ENCODE results near the gene NPHS1.
A peak's percentile ranks its signal among the peaks of the same experiment; 100 is the strongest.
"Not testable (repeated sequence)": the region's sequence is repeated elsewhere in the genome, so short reads cannot be mapped to it uniquely, and the experiment has no call there.

NPHS1 gene

GRCh38 chr19:35812220-35813042 is 39.9 kb downstream of the NPHS1 start, which contains the start of gene PRODH2:
Gene PRODH2, minus strand, starts transcription at chr19:35812845. Its CDS starts 40 bp downstream, at chr19:35812805.
- no peak for DNase-seq

- DNase-seq = no peak
Measured at GRCh38 chr19:35811317-35812219, 40.7 kb downstream of the NPHS1 start.

GRCh38 chr19:35807633-35808032 is 44.7 kb downstream of the NPHS1 start:
- no peak for DNase-seq

- no peak for DNase-seq
Measured at GRCh38 chr19:35806597-35806996, 45.7 kb downstream of the NPHS1 start.

GRCh38 chr19:35805526-35806102 is 46.7 kb downstream of the NPHS1 start:
- DNase-seq = no peak

- no peak for DNase-seq
Measured at GRCh38 chr19:35801828-35802227, 50.5 kb downstream of the NPHS1 start.

- peak; percentile 9 for DNase-seq
Measured at GRCh38 chr19:35797663-35798062, 54.6 kb downstream of the NPHS1 start.

- DNase-seq = no peak
Measured at GRCh38 chr19:35796645-35797542, 55.4 kb downstream of the NPHS1 start.

GRCh38 chr19:35795564-35795963 is 56.7 kb downstream of the NPHS1 start:
- DNase-seq = not testable (repeated sequence)

GRCh38 chr19:35793381-35794165 is 58.7 kb downstream of the NPHS1 start:
- DNase-seq = no peak

- no peak for DNase-seq
Measured at GRCh38 chr19:35792888-35793287, 59.4 kb downstream of the NPHS1 start.

- no peak for DNase-seq
Measured at GRCh38 chr19:35792312-35792711, 60.0 kb downstream of the NPHS1 start.

- no peak for DNase-seq
Measured at GRCh38 chr19:35791814-35792279, 60.5 kb downstream of the NPHS1 start.

- no peak for DNase-seq
Measured at GRCh38 chr19:35790981-35791813, 61.1 kb downstream of the NPHS1 start.

- DNase-seq = no peak
Measured at GRCh38 chr19:35789978-35790944, 62.0 kb downstream of the NPHS1 start.

GRCh38 chr19:35789195-35789977 is 62.9 kb downstream of the NPHS1 start:
- no peak for DNase-seq

GRCh38 chr19:35788205-35788960 is 63.9 kb downstream of the NPHS1 start:
- no peak for DNase-seq
